Stomach (tissue), 4 donors: ENCODE measurements around the gene LEMD2.

Experiments
- CTCF ChIP-seq, 7 experiments: fragments of 450-650 bp in 4 of 7; fragments of 200-600 bp in 3 of 7; sonication (generic) in 3 of 7; IDR thresholded peaks; one replicate each; pipeline ENCODE4 v1.5.1; 2016 to 2019; ENCODE audit warnings: antibody characterized with exemption in 7 of 7, control low read depth in 2 of 7, mild to moderate bottlenecking in 1 of 7
- POLR2A ChIP-seq, 4 donors: fragments of 450-650 bp; IDR thresholded peaks; one replicate each; pipeline ENCODE4 v1.6.1; 2016; ENCODE audit warnings: antibody characterized with exemption in 4 of 4, control low read depth in 2 of 4, mild to moderate bottlenecking in 1 of 4, moderate library complexity in 1 of 4
- POLR2AphosphoS5 ChIP-seq, 3 donors: sonication (generic); formaldehyde crosslinking; IDR thresholded peaks; one replicate each; pipeline ENCODE4 v1.6.1; 2016; ENCODE audit warnings: antibody characterized with exemption in 3 of 3

- no peak for TF ChIP-seq CTCF (IDR thresholded peaks at IDR 0.05)
- TF ChIP-seq POLR2A (IDR thresholded peaks at IDR 0.05), result no peak
- no peak for TF ChIP-seq POLR2AphosphoS5 (IDR thresholded peaks at IDR 0.05)
These were observed 31.0 kb downstream of the LEMD2 start for GRCh38 chr6:33757906-33758305.
